ENCODE results near the gene CASP9.

- TF ChIP-seq CTCF (conservative IDR thresholded peaks at IDR 0.05; ENCODE audit: low read depth, low read length) (no peak), EZH2phosphoT487 (IDR thresholded peaks at IDR 0.05; ENCODE audit: borderline replicate concordance, low read length) (no peak)
These were observed 66.4 kb downstream of the CASP9 start for GRCh38 chr1:15457585-15457984.
